ENCODE data around the gene GUCY2F.

The GUCY2F gene

GRCh38 chrX:109347632-109348031 is 134.3 kb downstream of the GUCY2F start:
- no peak overlapping the region for H3K4me3 ChIP-seq (ENCODE audit: low read depth, low read length)
- DNase-seq (ENCODE audit: low read depth) = peak; percentile 91
- no peak for TF ChIP-seq CTCF (conservative IDR thresholded peaks at IDR 0.05; ENCODE audit: low read depth, low read length)

- TF ChIP-seq CTCF (conservative IDR thresholded peaks at IDR 0.05; ENCODE audit: low read depth, low read length) = no peak
- no peak overlapping the region for H3K4me3 ChIP-seq (ENCODE audit: low read depth, low read length)
- no peak for DNase-seq (ENCODE audit: low read depth)
Observed at GRCh38 chrX:109346491-109346890, 135.4 kb downstream of the GUCY2F start.

- no peak for TF ChIP-seq CTCF (conservative IDR thresholded peaks at IDR 0.05; ENCODE audit: low read depth, low read length)
- peak; percentile 25 for DNase-seq (ENCODE audit: low read depth)
Observed at GRCh38 chrX:109345856-109346255, 136.0 kb downstream of the GUCY2F start.

GRCh38 chrX:109344678-109345077 is 137.2 kb downstream of the GUCY2F start:
- no peak for TF ChIP-seq CTCF (conservative IDR thresholded peaks at IDR 0.05; ENCODE audit: low read depth, low read length)
- H3K4me3 ChIP-seq (ENCODE audit: low read depth, low read length) = no peak overlapping the region
- no peak for DNase-seq (ENCODE audit: low read depth)

More at GRCh38 chrX:109345856-109346255, 136.0 kb downstream of the GUCY2F start:
- H3K4me3 ChIP-seq (ENCODE audit: low read depth, low read length) = no peak overlapping the region

- no peak overlapping the region for H3K4me3 ChIP-seq (ENCODE audit: low read depth, low read length)
- no peak for DNase-seq (ENCODE audit: low read depth)
- TF ChIP-seq CTCF (conservative IDR thresholded peaks at IDR 0.05; ENCODE audit: low read depth, low read length) = no peak
Observed at GRCh38 chrX:109344101-109344500, 137.8 kb downstream of the GUCY2F start.

GRCh38 chrX:109343671-109344070 is 138.2 kb downstream of the GUCY2F start:
- H3K4me3 ChIP-seq (ENCODE audit: low read depth, low read length) = no peak overlapping the region
- no peak for TF ChIP-seq CTCF (conservative IDR thresholded peaks at IDR 0.05; ENCODE audit: low read depth, low read length)
- no peak for DNase-seq (ENCODE audit: low read depth)

- TF ChIP-seq CTCF (conservative IDR thresholded peaks at IDR 0.05; ENCODE audit: low read depth, low read length) = no peak
- H3K4me3 ChIP-seq (ENCODE audit: low read depth, low read length) = no peak overlapping the region
- no peak for DNase-seq (ENCODE audit: low read depth)
Observed at GRCh38 chrX:109336141-109336540, 145.7 kb downstream of the GUCY2F start.
